Muscle of back (tissue), 13 donors: ENCODE measurements around the gene FAM3A. TPM values are rescaled to one million over a fixed set of nuclear protein-coding genes. Genes with fewer than 3 reads are reported as not detected.
"Not testable (repeated sequence)": the region's sequence is repeated elsewhere in the genome, so short reads cannot be mapped to it uniquely, and the experiment has no call there.

ENCODE experiments used
- DNase-seq, 3 donors: peaks; one replicate each; pipeline versions ENCODE4 v3.0.0 to v3.0.0-alpha.2; 2013
- long read RNA-seq, 9 donors: transcript quantifications; one replicate each; lab custom pipeline, GENCODE V29; 2026
- polyA plus RNA-seq, 10 donors: library from polyadenylated mRNA; unstranded; fragments of 120-200 nt; gene quantifications; one replicate each; pipeline ENCODE4 v1.2.1, GENCODE V29; 2013; ENCODE audit not compliant: insufficient read length in 10 of 10

The FAM3A gene
- 10 to 100 TPM; 21.6 to 33.9 (median 26.2) TPM for polyA plus RNA-seq
- long read RNA-seq, donor 1, partial matches to known transcripts: 0 of 2 reads
- long read RNA-seq, donor 1, other reads (novel, unspliced or antisense): 0 of 2 reads
- long read RNA-seq, donor 2, partial matches to known transcripts: 0 of 3 reads
- long read RNA-seq, donor 2, other reads (novel, unspliced or antisense): 0 of 3 reads
- long read RNA-seq, donor 3: 0 reads
- long read RNA-seq, donor 4, partial matches to known transcripts: 0 of 5 reads
- long read RNA-seq, donor 4, other reads (novel, unspliced or antisense): 0 of 5 reads
- long read RNA-seq, donor 5, partial matches to known transcripts: 0 of 8 reads
- long read RNA-seq, donor 5, other reads (novel, unspliced or antisense): 0 of 8 reads
- long read RNA-seq, donor 6, partial matches to known transcripts: 0 of 4 reads
- long read RNA-seq, donor 6, other reads (novel, unspliced or antisense): 0 of 4 reads
- long read RNA-seq, donor 7, partial matches to known transcripts: 0 of 3 reads
- long read RNA-seq, donor 7, other reads (novel, unspliced or antisense): 0 of 3 reads
- long read RNA-seq, donor 8, partial matches to known transcripts: 0 of 3 reads
- long read RNA-seq, donor 8, other reads (novel, unspliced or antisense): 0 of 3 reads
- long read RNA-seq, donor 9: 0 reads

GRCh38 chrX:154515966-154516655 lies at the start of gene FAM3A:
Gene FAM3A, minus strand, starts transcription at chrX:154516232. Its CDS starts 460 bp downstream, at chrX:154515772.
- peak; percentile 86 to 94 (median 90) for DNase-seq

GRCh38 chrX:154562295-154562694 lies 46.3 kb upstream of the FAM3A start:
- DNase-seq: not testable (repeated sequence)

- not testable (repeated sequence) for DNase-seq
These were observed 44.3 kb upstream of the FAM3A start for GRCh38 chrX:154560326-154560725.

GRCh38 chrX:154558896-154559295 lies 42.9 kb upstream of the FAM3A start:
- DNase-seq: not testable (repeated sequence)

GRCh38 chrX:154558060-154558690 lies 42.1 kb upstream of the FAM3A start:
- DNase-seq: not testable (repeated sequence)

- DNase-seq: not testable (repeated sequence)
These were observed 36.2 kb upstream of the FAM3A start for GRCh38 chrX:154552112-154552806.

GRCh38 chrX:154549766-154550165 lies 33.7 kb upstream of the FAM3A start:
- DNase-seq: no peak

GRCh38 chrX:154548028-154548316 lies 31.9 kb upstream of the FAM3A start:
- DNase-seq: no peak

GRCh38 chrX:154547245-154548027 lies 31.4 kb upstream of the FAM3A start, which contains the start of gene IKBKG:
Gene IKBKG, plus strand, starts transcription at chrX:154547620. Its CDS starts 4,383 bp downstream, at chrX:154552003.
- peak; percentile 88 to 97 (median 92) for DNase-seq

GRCh38 chrX:154546354-154547244 lies 30.6 kb upstream of the FAM3A start, which contains the start of gene G6PD:
Gene G6PD, minus strand, starts transcription at chrX:154546846. Its CDS starts 691 bp downstream, at chrX:154546155.
- DNase-seq: peak in 2 of 3 donors; percentile 61 to 70

GRCh38 chrX:154545673-154546274 lies 29.7 kb upstream of the FAM3A start:
- no peak for DNase-seq

- DNase-seq: no peak
These were observed 26.8 kb upstream of the FAM3A start for GRCh38 chrX:154542723-154543424.

- peak in 2 of 3 donors; percentile 39 to 83 for DNase-seq
These were observed 26.1 kb upstream of the FAM3A start for GRCh38 chrX:154541896-154542722.

GRCh38 chrX:154541589-154541895 lies 25.5 kb upstream of the FAM3A start:
- no peak for DNase-seq

- DNase-seq: no peak
These were observed 25.0 kb upstream of the FAM3A start for GRCh38 chrX:154540897-154541535.

GRCh38 chrX:154540365-154540764 lies 24.3 kb upstream of the FAM3A start:
- DNase-seq: not testable (repeated sequence)

GRCh38 chrX:154539077-154539476 lies 23.0 kb upstream of the FAM3A start:
- no peak for DNase-seq
